GM12878 (cell line): ENCODE data around the gene TCHP. TPM values are rescaled to one million over a fixed set of nuclear protein-coding genes. Genes with fewer than 3 reads are reported as not detected.

Source experiments
- ATAC-seq: fragments of 200-7000 bp; cut with Tn5 transposase; 3 replicates; pipeline ENCODE4 v1.9.1; 2020; ENCODE audit warnings: mild to moderate bottlenecking, moderate library complexity
- BruUV-seq: library from RNA; stranded (reverse); fragments of 400-500 nt; replicated peaks from 2 replicates; lab custom pipeline; 2021; lab: Mats Ljungman, UMichigan
- CTCF ChIA-PET: fragments of 300-600 bp; sonication (Branson Sonifier 250); formaldehyde crosslinking; extraction: SDS; loops from one replicate; lab custom pipeline; 2021; ENCODE audit warnings: inconsistent platforms; lab: Yijun Ruan, JAX
- POLR2A ChIA-PET: fragments of 350-600 bp; formaldehyde crosslinking; extraction: SDS; loops from one replicate; lab custom pipeline; 2021; ENCODE audit warnings: inconsistent platforms; lab: Charles Lee
- RAD21 ChIA-PET: fragments of 300-600 bp; sonication (Branson Sonifier 250); formaldehyde crosslinking; loops from one replicate; lab custom pipeline; 2023; ENCODE audit warnings: antibody characterized with exemption; ENCODE audit not compliant: unreplicated experiment; lab: Charles Lee
- SMC1A ChIA-PET: fragments of 300-600 bp; sonication (Branson Sonifier 250); formaldehyde crosslinking; loops from one replicate; lab custom pipeline; 2023; ENCODE audit not compliant: unreplicated experiment, uncharacterized antibody; lab: Charles Lee
- DNase-seq: peaks from one replicate; pipeline ENCODE4 v3.0.0-alpha.2; 2011; ENCODE audit warnings: low read depth, low spot score
- FAIRE-seq: peaks from 3 replicates; lab custom pipeline; 2011; peaks lifted over from hg19 to GRCh38; lab: Jason Lieb, UNC
- H2AFZ ChIP-seq: 2 replicates; pipeline ENCODE4 v1.6.0; 2011; ENCODE audit warnings: low read depth, low read length, control low read depth; ENCODE audit not compliant: control insufficient read depth
- H3K27ac ChIP-seq: 2 replicates; pipeline ENCODE4 v1.5.1; 2011; ENCODE audit warnings: control low read depth; ENCODE audit not compliant: control insufficient read depth, insufficient read depth
- H3K27me3 ChIP-seq, 2 experiments: replicated peaks in 1 of 2; 2 replicates each; pipeline versions ENCODE4 v1.6.0 to v1.6.1; 2011; ENCODE audit warnings: low read length in 1 of 2; ENCODE audit not compliant: control insufficient read depth in 2 of 2, insufficient read depth in 2 of 2
- H3K36me3 ChIP-seq, 2 experiments: 2 replicates each; pipeline ENCODE4 v1.5.1; 2011; ENCODE audit warnings: low read length in 1 of 2; ENCODE audit not compliant: control insufficient read depth in 2 of 2, insufficient read depth in 2 of 2
- H3K4me1 ChIP-seq: 2 replicates; pipeline ENCODE4 v1.6.1; 2011; ENCODE audit warnings: mild to moderate bottlenecking, low read length, moderate library complexity, mixed read lengths; ENCODE audit not compliant: control insufficient read depth, insufficient read depth
- H3K4me2 ChIP-seq: 2 replicates; pipeline ENCODE4 v1.6.0; 2011; ENCODE audit warnings: control low read depth; ENCODE audit not compliant: control insufficient read depth, insufficient read depth
- H3K4me3 ChIP-seq: fragments of 200-600 bp; sonication (generic); 2 replicates; pipeline ENCODE4 v1.5.1; 2016
- H3K79me2 ChIP-seq: 2 replicates; pipeline ENCODE4 v1.6.0; 2011; ENCODE audit warnings: low read length; ENCODE audit not compliant: control insufficient read depth, insufficient read depth
- H3K9ac ChIP-seq: 2 replicates; pipeline ENCODE4 v1.8.0; 2011; ENCODE audit warnings: low read length, control low read depth, mixed read lengths; ENCODE audit not compliant: control insufficient read depth, insufficient read depth
- H3K9me3 ChIP-seq: replicated peaks from 3 replicates; pipeline ENCODE4 v1.5.1; 2011; ENCODE audit warnings: mild to moderate bottlenecking, low read length; ENCODE audit not compliant: control insufficient read depth, insufficient read depth
- H4K20me1 ChIP-seq: 2 replicates; pipeline ENCODE4 v1.6.0; 2011; ENCODE audit not compliant: control insufficient read depth, insufficient read depth
- ATF3 ChIP-seq: IDR thresholded peaks from 2 replicates; pipeline ENCODE4 v1.6.1; 2011; ENCODE audit warnings: low read depth, mild to moderate bottlenecking, low read length, moderate library complexity, borderline replicate concordance; ENCODE audit errors: extremely low read depth
- BCL11A ChIP-seq: IDR thresholded peaks from 2 replicates; pipeline ENCODE4 v1.6.1; 2011; ENCODE audit warnings: low read depth, low read length
- CHD4 ChIP-seq: fragments of 200-600 bp; sonication (generic); IDR thresholded peaks from 2 replicates; pipeline ENCODE4 v1.6.1; 2016; ENCODE audit warnings: mild to moderate bottlenecking
- DPF2 ChIP-seq: fragments of 450-650 bp; IDR thresholded peaks from 2 replicates; pipeline ENCODE4 v1.6.1; 2017; ENCODE audit warnings: mild to moderate bottlenecking
- HCFC1 ChIP-seq: fragments of 150-350 bp; IDR thresholded peaks from 2 replicates; pipeline ENCODE4 v1.6.1; 2014; ENCODE audit warnings: low read length
- HDGF ChIP-seq: fragments of 450-650 bp; IDR thresholded peaks from 2 replicates; pipeline ENCODE4 v1.6.1; 2016; ENCODE audit warnings: antibody characterized with exemption
- NR2F1 ChIP-seq: fragments of 450-650 bp; conservative IDR thresholded peaks from 2 replicates; pipeline ENCODE4 v1.6.1; 2017; ENCODE audit warnings: mild to moderate bottlenecking
- PAX5 ChIP-seq: IDR thresholded peaks from 2 replicates; pipeline ENCODE4 v1.6.1; 2011; ENCODE audit warnings: low read depth, low read length, borderline replicate concordance
- SIX5 ChIP-seq: IDR thresholded peaks from 2 replicates; pipeline ENCODE4 v1.6.1; 2011; ENCODE audit warnings: mild to moderate bottlenecking, low read depth, low read length, moderate library complexity; ENCODE audit not compliant: severe bottlenecking
- ZNF207 ChIP-seq: fragments of 450-650 bp; IDR thresholded peaks from 2 replicates; pipeline ENCODE4 v1.6.1; 2014; ENCODE audit warnings: antibody characterized with exemption, mild to moderate bottlenecking, borderline replicate concordance
- WGBS: methylation state at CpG from one replicate; pipeline ENCODE4 v1.1.6; 2016; ENCODE audit warnings: low lambda C conversion rate; ENCODE audit not compliant: insufficient replicate concordance, insufficient coverage; ENCODE audit errors: missing lambda C conversion rate; 5-methylcytosine and 5-hydroxymethylcytosine counted together
- in situ Hi-C: fragments of 300-500 bp; cut with MboI; formaldehyde crosslinking; loops from 9 replicates; pipeline ENCODE4 v1.14.3; 2018; ENCODE audit warnings: mixed read lengths
- intact Hi-C: fragments of 100-400 bp; cut with micrococcal nuclease; formaldehyde crosslinking; loops from one replicate; pipeline ENCODE4 v1.14.2; 2022; ENCODE audit not compliant: unreplicated experiment
- polyA plus RNA-seq, 11 experiments: library from polyadenylated mRNA; depleted of rRNA in 4 of 11; unstranded in 6 of 11; stranded (reverse) in 5 of 11; fragments of >200 nt; fragmentation: Nextera tagmentation in 4 of 11; fragmentation: Illumina TruSeq in 1 of 11; extraction: Ambion mirVana in 4 of 11; extraction: Trizol in 1 of 11; gene quantifications; 1 replicate in 1 of 11; 2 replicates in 10 of 11; pipeline versions ENCODE4 v1.2.1 to v1.2.3, GENCODE V29; 2011 to 2016; ENCODE audit warnings: inconsistent platforms in 2 of 11, missing spikeins in 2 of 11, low read depth in 1 of 11
- total RNA-seq, 4 experiments: library from RNA; depleted of rRNA in 3 of 4; stranded (reverse); fragments of >200 nt in 3 of 4; fragmentation: Illumina TruSeq in 1 of 4; extraction: Trizol in 1 of 4; gene quantifications; 2 replicates each; pipeline versions ENCODE4 v1.2.1 to v1.2.3, GENCODE V29; 2013 to 2021
- TF ChIP-seq, protein P1 (sequence below): fragments of 450-650 bp; IDR thresholded peaks from 2 replicates; pipeline ENCODE4 v1.6.1; 2017; ENCODE audit warnings: mild to moderate bottlenecking, moderate library complexity
- TF ChIP-seq, protein P2 (sequence below): fragments of 450-650 bp; IDR thresholded peaks from 2 replicates; pipeline ENCODE4 v1.6.1; 2017; ENCODE audit warnings: borderline replicate concordance

TCHP gene
- total and polyA plus RNA-seq, 10 of the 15 experiments (the other 5 are each of a cell fraction or from before 2014, with no cell fraction given) = 4.8 to 18.6 (median 15.0) TPM

DNA sequence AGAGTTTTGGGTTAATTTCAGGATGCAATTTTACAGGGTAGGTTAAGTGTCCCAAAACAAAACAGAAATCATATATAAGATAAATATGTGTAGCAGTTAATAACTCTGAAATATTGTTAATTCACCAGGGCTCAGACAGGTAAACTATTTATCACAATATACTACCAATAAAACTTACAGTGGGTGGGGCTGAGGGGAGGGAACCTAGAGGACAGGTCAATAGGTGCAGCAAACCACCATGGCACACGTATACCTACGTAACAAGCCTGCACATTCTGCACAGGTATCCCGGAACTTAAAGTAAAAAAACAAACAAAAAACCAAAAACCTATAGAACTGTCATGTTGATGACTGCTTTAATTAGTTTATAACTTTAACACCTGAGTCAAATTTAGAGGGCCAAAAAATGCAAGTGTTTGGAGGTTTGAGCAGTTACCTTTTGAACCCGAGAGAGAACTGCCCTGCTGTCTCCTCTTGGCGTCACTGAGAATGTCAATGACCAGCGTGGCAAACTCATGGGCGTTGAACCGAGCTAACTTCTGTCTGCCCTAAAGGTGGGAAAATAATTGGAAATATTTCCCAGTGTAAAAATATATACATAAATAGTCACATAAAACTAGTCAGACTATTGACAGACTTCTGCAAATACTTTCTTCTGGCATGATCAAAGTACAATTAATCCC, 59.5 kb downstream of the TCHP start (continued):
- TF ChIP-seq, protein P1, sequence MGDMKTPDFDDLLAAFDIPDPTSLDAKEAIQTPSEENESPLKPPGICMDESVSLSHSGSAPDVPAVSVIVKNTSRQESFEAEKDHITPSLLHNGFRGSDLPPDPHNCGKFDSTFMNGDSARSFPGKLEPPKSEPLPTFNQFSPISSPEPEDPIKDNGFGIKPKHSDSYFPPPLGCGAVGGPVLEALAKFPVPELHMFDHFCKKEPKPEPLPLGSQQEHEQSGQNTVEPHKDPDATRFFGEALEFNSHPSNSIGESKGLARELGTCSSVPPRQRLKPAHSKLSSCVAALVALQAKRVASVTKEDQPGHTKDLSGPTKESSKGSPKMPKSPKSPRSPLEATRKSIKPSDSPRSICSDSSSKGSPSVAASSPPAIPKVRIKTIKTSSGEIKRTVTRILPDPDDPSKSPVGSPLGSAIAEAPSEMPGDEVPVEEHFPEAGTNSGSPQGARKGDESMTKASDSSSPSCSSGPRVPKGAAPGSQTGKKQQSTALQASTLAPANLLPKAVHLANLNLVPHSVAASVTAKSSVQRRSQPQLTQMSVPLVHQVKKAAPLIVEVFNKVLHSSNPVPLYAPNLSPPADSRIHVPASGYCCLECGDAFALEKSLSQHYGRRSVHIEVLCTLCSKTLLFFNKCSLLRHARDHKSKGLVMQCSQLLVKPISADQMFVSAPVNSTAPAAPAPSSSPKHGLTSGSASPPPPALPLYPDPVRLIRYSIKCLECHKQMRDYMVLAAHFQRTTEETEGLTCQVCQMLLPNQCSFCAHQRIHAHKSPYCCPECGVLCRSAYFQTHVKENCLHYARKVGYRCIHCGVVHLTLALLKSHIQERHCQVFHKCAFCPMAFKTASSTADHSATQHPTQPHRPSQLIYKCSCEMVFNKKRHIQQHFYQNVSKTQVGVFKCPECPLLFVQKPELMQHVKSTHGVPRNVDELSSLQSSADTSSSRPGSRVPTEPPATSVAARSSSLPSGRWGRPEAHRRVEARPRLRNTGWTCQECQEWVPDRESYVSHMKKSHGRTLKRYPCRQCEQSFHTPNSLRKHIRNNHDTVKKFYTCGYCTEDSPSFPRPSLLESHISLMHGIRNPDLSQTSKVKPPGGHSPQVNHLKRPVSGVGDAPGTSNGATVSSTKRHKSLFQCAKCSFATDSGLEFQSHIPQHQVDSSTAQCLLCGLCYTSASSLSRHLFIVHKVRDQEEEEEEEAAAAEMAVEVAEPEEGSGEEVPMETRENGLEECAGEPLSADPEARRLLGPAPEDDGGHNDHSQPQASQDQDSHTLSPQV = no peak
- no peak for TF ChIP-seq HDGF

- ATAC-seq (no peak), FAIRE-seq (no peak), DNase-seq (no peak)
- Histone ChIP-seq H3K4me2 (no peak overlapping the region), H4K20me1 (no peaks in the 10 kb centered on the region), H3K79me2 (no peaks in the 10 kb centered on the region), H3K9ac (no peak overlapping the region), H3K4me1 (no peaks in the 10 kb centered on the region), H3K27ac (no peak overlapping the region), H3K9me3 (no peaks in the 10 kb centered on the region), H2AFZ (no peak overlapping the region), H3K36me3 (peaks cover 18 to 21% of the 10 kb centered on the region in 2 experiments), H3K27me3 (no peaks in the 10 kb centered on the region), H3K4me3 (no peak overlapping the region)
- BruUV-seq = no TSS peak
- RAD21 ChIA-PET = no interaction called here
- POLR2A ChIA-PET = no interaction called here
- CTCF ChIA-PET = interaction anchor here (1.1 kb wide), 1 partner anchor 14 kb away, joined by 3 read pairs; no protein-coding TSS in a partner anchor
- TF ChIP-seq SIX5 = no peak
- TF ChIP-seq ATF3 = no peak
- no peak for TF ChIP-seq DPF2
- TF ChIP-seq BCL11A = no peak
- TF ChIP-seq, protein P2, sequence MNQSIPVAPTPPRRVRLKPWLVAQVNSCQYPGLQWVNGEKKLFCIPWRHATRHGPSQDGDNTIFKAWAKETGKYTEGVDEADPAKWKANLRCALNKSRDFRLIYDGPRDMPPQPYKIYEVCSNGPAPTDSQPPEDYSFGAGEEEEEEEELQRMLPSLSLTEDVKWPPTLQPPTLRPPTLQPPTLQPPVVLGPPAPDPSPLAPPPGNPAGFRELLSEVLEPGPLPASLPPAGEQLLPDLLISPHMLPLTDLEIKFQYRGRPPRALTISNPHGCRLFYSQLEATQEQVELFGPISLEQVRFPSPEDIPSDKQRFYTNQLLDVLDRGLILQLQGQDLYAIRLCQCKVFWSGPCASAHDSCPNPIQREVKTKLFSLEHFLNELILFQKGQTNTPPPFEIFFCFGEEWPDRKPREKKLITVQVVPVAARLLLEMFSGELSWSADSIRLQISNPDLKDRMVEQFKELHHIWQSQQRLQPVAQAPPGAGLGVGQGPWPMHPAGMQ = no peak
- TF ChIP-seq NR2F1 = no peak
- TF ChIP-seq ZNF207 = no peak
- no peak for TF ChIP-seq HCFC1
- no peak for TF ChIP-seq PAX5
- no peak for TF ChIP-seq CHD4
- SMC1A ChIA-PET = interaction anchor here (0.8 kb wide), 1 partner anchor 8 kb away, joined by 3 read pairs; no protein-coding TSS in a partner anchor
- intact Hi-C loops = no loop called here
- in situ Hi-C loops = no loop called here
- 98% methylated on average over 14 of the region's 14 CpGs for WGBS
Measured at GRCh38 chr12:109961201-109961600, 61.1 kb downstream of the TCHP start.
